Middle frontal gyrus (tissue), 1 donor: Measurements from ENCODE around the gene INPP5D.
"Not testable (repeated sequence)": the region's sequence is repeated elsewhere in the genome, so short reads cannot be mapped to it uniquely, and the experiment has no call there.

Experiments
- DNase-seq: peaks from one replicate; pipeline ENCODE4 v3.0.0-alpha.2; 2015; ENCODE audit warnings: low spot score; ENCODE audit errors: extremely low spot score

The INPP5D gene

GRCh38 chr2:233092432-233093165 is 32.5 kb downstream of the INPP5D start:
- DNase-seq: no peak

GRCh38 chr2:233093166-233093448 is 33.0 kb downstream of the INPP5D start:
- DNase-seq: no peak

GRCh38 chr2:233093721-233094120 is 33.6 kb downstream of the INPP5D start:
- no peak for DNase-seq

- no peak for DNase-seq
These were observed 34.5 kb downstream of the INPP5D start for GRCh38 chr2:233094614-233095013.

- DNase-seq: no peak
These were observed 35.9 kb downstream of the INPP5D start for GRCh38 chr2:233096006-233096405.

- DNase-seq: no peak
These were observed 38.5 kb downstream of the INPP5D start for GRCh38 chr2:233098618-233099017.

- not testable (repeated sequence) for DNase-seq
These were observed 39.7 kb downstream of the INPP5D start for GRCh38 chr2:233099820-233100191.

- DNase-seq: no peak
These were observed 40.3 kb downstream of the INPP5D start for GRCh38 chr2:233100192-233100998.

GRCh38 chr2:233101141-233101540 is 41.0 kb downstream of the INPP5D start:
- DNase-seq: no peak

GRCh38 chr2:233101816-233102215 is 41.7 kb downstream of the INPP5D start:
- no peak for DNase-seq

- DNase-seq: no peak
These were observed 45.2 kb downstream of the INPP5D start for GRCh38 chr2:233105156-233105895.

- no peak for DNase-seq
These were observed 45.8 kb downstream of the INPP5D start for GRCh38 chr2:233105930-233106329.

- DNase-seq: no peak
These were observed 46.9 kb downstream of the INPP5D start for GRCh38 chr2:233107011-233107410.

- no peak for DNase-seq
These were observed 47.7 kb downstream of the INPP5D start for GRCh38 chr2:233107831-233108300.

GRCh38 chr2:233108611-233109490 is 48.7 kb downstream of the INPP5D start:
- no peak for DNase-seq

GRCh38 chr2:233111427-233111826 is 51.3 kb downstream of the INPP5D start:
- no peak for DNase-seq

GRCh38 chr2:233112329-233112728 is 52.2 kb downstream of the INPP5D start:
- DNase-seq: no peak

GRCh38 chr2:233112776-233113452 is 52.8 kb downstream of the INPP5D start:
- no peak for DNase-seq

- DNase-seq: no peak
These were observed 54.3 kb downstream of the INPP5D start for GRCh38 chr2:233114421-233114861.

GRCh38 chr2:233115121-233115520 is 55.0 kb downstream of the INPP5D start:
- no peak for DNase-seq
